ENCODE data around the gene MYO18A. TPM values are rescaled to one million over a fixed set of nuclear protein-coding genes. Genes with fewer than 3 reads are reported as not detected.

MYO18A gene
- total RNA-seq, 2 donors from 2014 or later = 49.5 to 51.2 TPM

GRCh38 chr17:29024316-29024952 lies 155.8 kb downstream of the MYO18A start:
- DNase-seq (no peak), ATAC-seq (replicated peaks in 1 of 2) (no peak)
- Mint-ChIP-seq H3K4me3 (no peak overlapping the region), H3K9me3 (no peaks in the 10 kb centered on the region), H3K36me3 (ENCODE audit: insufficient read depth in 2 of 2) (peaks cover 0 to 2% of the 10 kb centered on the region in 2 donors), H3K4me1 (ENCODE audit: low read depth) (peaks cover 6% of the 10 kb centered on the region), H3K27me3 (ENCODE audit: low read depth) (peaks cover 38% of the 10 kb centered on the region), H3K27ac (no peak overlapping the region)

GRCh38 chr17:29022074-29022473 lies 158.1 kb downstream of the MYO18A start:
- Mint-ChIP-seq H3K9me3 (no peaks in the 10 kb centered on the region), H3K27me3 (ENCODE audit: low read depth) (peaks cover 55% of the 10 kb centered on the region), H3K36me3 (ENCODE audit: insufficient read depth in 2 of 2) (peaks cover 0 to 2% of the 10 kb centered on the region in 2 donors), H3K4me1 (ENCODE audit: low read depth) (peaks cover 10% of the 10 kb centered on the region), H3K27ac (no peak overlapping the region), H3K4me3 (no peak overlapping the region)
- no peak for ATAC-seq (replicated peaks in 1 of 2)
- no peak for DNase-seq

- Mint-ChIP-seq H3K36me3 (ENCODE audit: insufficient read depth in 2 of 2) (peaks cover 0 to 2% of the 10 kb centered on the region in 2 donors), H3K4me1 (ENCODE audit: low read depth) (peaks cover 10% of the 10 kb centered on the region), H3K27ac (no peak overlapping the region), H3K9me3 (no peaks in the 10 kb centered on the region), H3K4me3 (no peak overlapping the region), H3K27me3 (ENCODE audit: low read depth) (peaks cover 49% of the 10 kb centered on the region)
- ATAC-seq (replicated peaks in 1 of 2) (no peak), DNase-seq (no peak)
These were observed 159.0 kb downstream of the MYO18A start for GRCh38 chr17:29021226-29021625.

Other genes starting within 250 kb of the MYO18A start
- gene PHF12, start 228.9 kb downstream of the MYO18A start, total RNA-seq = 10 to 100 TPM; 67.7 to 81.6 TPM
- gene SEZ6, start 174.4 kb downstream of the MYO18A start, total RNA-seq = not detected
- gene PIPOX, start 137.3 kb downstream of the MYO18A start, total RNA-seq = 10 to 100 TPM in 1 of 2 donors, 1 to 10 TPM in 1; 9.4 to 13.7 TPM
- not detected for gene CRYBA1, start 66.5 kb upstream of the MYO18A start, total RNA-seq
- gene NUFIP2, start 113.8 kb upstream of the MYO18A start, total RNA-seq = 10 to 100 TPM; 72.9 to 74.3 TPM
- gene TAOK1, start 210.0 kb upstream of the MYO18A start, total RNA-seq = 10 to 100 TPM; 39.3 to 48.1 TPM